HG03097 (cell line): ENCODE measurements around the gene OR5A1.

ENCODE experiments used
- ATAC-seq: cut with Tn5 transposase; IDR thresholded peaks from one replicate; pipeline ENCODE4 v1.9.1; 2021; ENCODE audit not compliant: unreplicated experiment, low FRiP score

The OR5A1 gene

GRCh38 chr11:59475176-59475575 lies 38.9 kb downstream of the OR5A1 start:
- no peak for ATAC-seq

- ATAC-seq: no peak
Observed at GRCh38 chr11:59479906-59480305, 43.6 kb downstream of the OR5A1 start.

GRCh38 chr11:59480359-59480758 lies 44.1 kb downstream of the OR5A1 start:
- ATAC-seq: no peak
